Heart left ventricle (tissue), 13 donors: ENCODE results near the gene IER3.

Source experiments
- POLR2A ChIP-seq, 2 donors: fragments of 450-650 bp; IDR thresholded peaks; one replicate each; pipeline ENCODE4 v1.6.1; 2017; ENCODE audit warnings: antibody characterized with exemption in 2 of 2, mild to moderate bottlenecking in 2 of 2, moderate library complexity in 2 of 2
- TF ChIP-seq, protein P1 (sequence below), 12 donors: fragments of 200-600 bp; sonication (generic) in 4 of 12; IDR thresholded peaks; one replicate each; pipeline versions ENCODE4 v1.5.0 to v1.8.0; 2018 to 2022; ENCODE audit warnings: antibody characterized with exemption in 12 of 12, mild to moderate bottlenecking in 5 of 12
- donor health status: ischemic (EF 13 %, LVEDD 7.1; RV severe dilation, severe dysfunction).
- donor health status: DM: no; HTN: yes; CAD: no.
- donor health status: DM: no; HTN: no; CAD: no.
- donor health status: ischemic (EF 25% LVEDD 6.9; RV normal size, moderate dysfunction).
- donor health status: ischemic (EF 25% LVEDD 5.7; RV mildly dilated, moderate dysfunction).
- donor health status: ischemic (EF 35%, LVEDD 5.7; RV mildly dilated, moderate dysfunction).
- donor health status: nonischemic (EF 11% LVEDD 7.7; RV severe dilation, severe dysfunction).
- donor health status: DM: yes; HTN: yes; CAD: no.
- donor health status: PGD.
- donor health status: ischemic (EF 29% LVEDD 5.4; RV normal size, mild dysfunction).
- donor health status: nonischemic (EF 23%, LVEDD 6.1; RV moderate dilation, normal function).

DNA sequence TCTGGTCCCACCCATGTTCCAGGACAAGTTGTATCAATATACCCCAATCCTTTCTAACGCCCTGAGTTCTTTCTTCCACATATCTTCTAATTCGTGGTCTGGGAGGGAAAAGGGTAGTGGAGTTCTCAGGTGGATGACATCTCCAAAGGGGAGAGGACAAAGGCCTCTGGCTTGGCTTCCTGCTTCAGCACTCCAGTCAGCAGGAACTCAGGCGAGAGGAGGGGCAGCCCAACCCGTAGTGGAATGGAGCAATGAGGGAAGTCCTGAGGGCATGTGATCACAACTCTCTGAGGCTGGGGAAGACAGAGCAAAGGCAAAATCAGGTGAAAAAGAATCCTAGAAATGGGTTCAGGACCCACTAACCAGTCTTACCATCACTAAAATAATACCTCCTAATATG lies 44.0 kb downstream of the IER3 start:
- no peak for TF ChIP-seq POLR2A (IDR thresholded peaks at IDR 0.05)
- TF ChIP-seq, protein P1, sequence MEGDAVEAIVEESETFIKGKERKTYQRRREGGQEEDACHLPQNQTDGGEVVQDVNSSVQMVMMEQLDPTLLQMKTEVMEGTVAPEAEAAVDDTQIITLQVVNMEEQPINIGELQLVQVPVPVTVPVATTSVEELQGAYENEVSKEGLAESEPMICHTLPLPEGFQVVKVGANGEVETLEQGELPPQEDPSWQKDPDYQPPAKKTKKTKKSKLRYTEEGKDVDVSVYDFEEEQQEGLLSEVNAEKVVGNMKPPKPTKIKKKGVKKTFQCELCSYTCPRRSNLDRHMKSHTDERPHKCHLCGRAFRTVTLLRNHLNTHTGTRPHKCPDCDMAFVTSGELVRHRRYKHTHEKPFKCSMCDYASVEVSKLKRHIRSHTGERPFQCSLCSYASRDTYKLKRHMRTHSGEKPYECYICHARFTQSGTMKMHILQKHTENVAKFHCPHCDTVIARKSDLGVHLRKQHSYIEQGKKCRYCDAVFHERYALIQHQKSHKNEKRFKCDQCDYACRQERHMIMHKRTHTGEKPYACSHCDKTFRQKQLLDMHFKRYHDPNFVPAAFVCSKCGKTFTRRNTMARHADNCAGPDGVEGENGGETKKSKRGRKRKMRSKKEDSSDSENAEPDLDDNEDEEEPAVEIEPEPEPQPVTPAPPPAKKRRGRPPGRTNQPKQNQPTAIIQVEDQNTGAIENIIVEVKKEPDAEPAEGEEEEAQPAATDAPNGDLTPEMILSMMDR (IDR thresholded peaks at IDR 0.05): no peak
